Endothelial cell of umbilical vein (primary cell): ENCODE measurements around the gene CYTH1.

Experiments used
- JUN ChIP-seq: IDR thresholded peaks from 2 replicates; pipeline ENCODE4 v1.6.1; 2011; ENCODE audit warnings: borderline replicate concordance, low read depth; ENCODE audit not compliant: insufficient read length, insufficient read depth
- MYC ChIP-seq: IDR thresholded peaks from one replicate; pipeline ENCODE4 v1.6.1; 2011; ENCODE audit warnings: mild to moderate bottlenecking, low read depth, low read length
- POLR2A ChIP-seq: IDR thresholded peaks from 2 replicates; pipeline ENCODE4 v1.6.1; 2012; ENCODE audit warnings: low read depth, mild to moderate bottlenecking, control low read depth, low read length
- POLR2AphosphoS5 ChIP-seq: IDR thresholded peaks from 2 replicates; pipeline ENCODE4 v1.6.1; 2012; ENCODE audit warnings: low read depth, mild to moderate bottlenecking, control low read depth, low read length, moderate library complexity; ENCODE audit not compliant: insufficient read depth
- TF ChIP-seq, protein P1 (sequence below), 2 donors: IDR thresholded peaks; 1 replicate in 1 of 2; 2 replicates in 1 of 2; pipeline ENCODE4 v1.5.1; 2011; ENCODE audit warnings: low read length in 2 of 2, mild to moderate bottlenecking in 2 of 2, moderate library complexity in 2 of 2, control low read depth in 1 of 2, inconsistent platforms in 1 of 2, low read depth in 1 of 2; ENCODE audit not compliant: insufficient read depth in 1 of 2; ENCODE audit errors: extremely low read depth in 1 of 2

DNA sequence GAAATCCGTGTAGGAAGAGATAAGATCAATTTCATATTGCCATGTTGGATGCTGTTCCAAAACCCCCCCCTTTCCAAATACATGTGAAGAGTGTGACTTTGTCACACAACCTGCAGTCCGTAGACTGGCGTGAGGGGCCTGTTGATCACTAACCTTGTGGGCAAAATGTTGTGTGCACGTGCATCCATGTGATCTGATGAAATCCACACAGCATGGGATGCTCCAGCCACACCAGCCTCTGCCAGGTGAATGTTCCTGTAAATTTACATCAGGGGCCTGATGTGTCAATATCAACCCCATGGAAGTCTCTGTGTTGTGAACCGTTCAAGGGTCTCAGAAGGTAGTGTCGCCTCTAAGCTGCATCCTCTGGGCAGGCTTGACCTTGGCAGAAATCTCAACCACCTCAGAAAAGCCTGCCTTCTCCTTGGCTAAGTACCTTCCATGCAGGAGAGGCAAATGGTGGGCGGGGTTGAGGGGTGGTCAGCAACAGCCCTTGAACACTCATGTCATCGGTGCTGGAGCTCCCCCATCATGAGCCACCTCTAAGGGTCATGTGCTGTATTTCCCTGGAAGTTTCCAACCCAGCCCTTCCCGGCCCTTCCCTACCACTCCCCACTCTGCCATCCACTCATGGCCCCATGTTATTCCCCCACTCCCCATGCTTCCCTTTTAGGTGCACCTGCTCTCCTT is 126.7 kb downstream of the CYTH1 start:
- TF ChIP-seq, protein P1, sequence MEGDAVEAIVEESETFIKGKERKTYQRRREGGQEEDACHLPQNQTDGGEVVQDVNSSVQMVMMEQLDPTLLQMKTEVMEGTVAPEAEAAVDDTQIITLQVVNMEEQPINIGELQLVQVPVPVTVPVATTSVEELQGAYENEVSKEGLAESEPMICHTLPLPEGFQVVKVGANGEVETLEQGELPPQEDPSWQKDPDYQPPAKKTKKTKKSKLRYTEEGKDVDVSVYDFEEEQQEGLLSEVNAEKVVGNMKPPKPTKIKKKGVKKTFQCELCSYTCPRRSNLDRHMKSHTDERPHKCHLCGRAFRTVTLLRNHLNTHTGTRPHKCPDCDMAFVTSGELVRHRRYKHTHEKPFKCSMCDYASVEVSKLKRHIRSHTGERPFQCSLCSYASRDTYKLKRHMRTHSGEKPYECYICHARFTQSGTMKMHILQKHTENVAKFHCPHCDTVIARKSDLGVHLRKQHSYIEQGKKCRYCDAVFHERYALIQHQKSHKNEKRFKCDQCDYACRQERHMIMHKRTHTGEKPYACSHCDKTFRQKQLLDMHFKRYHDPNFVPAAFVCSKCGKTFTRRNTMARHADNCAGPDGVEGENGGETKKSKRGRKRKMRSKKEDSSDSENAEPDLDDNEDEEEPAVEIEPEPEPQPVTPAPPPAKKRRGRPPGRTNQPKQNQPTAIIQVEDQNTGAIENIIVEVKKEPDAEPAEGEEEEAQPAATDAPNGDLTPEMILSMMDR (IDR thresholded peaks at IDR 0.05; ENCODE audit: extremely low read depth in 1 of 2, insufficient read depth in 1 of 2, low read depth in 1 of 2, low read length in 2 of 2) = no peak
- TF ChIP-seq POLR2A = no peak
- TF ChIP-seq MYC = no peak
- TF ChIP-seq POLR2AphosphoS5 = no peak
- no peak for TF ChIP-seq JUN
